COLO668 (cell line): ENCODE data around the gene GPR39.

Experiments used
- DNase-seq: peaks from one replicate; lab custom pipeline; 2025; ENCODE audit not compliant: unreplicated experiment; lab: John Stamatoyannopoulos, UW

The GPR39 gene

GRCh38 chr2:132412021-132412420, 4.6 kb upstream of the GPR39 start:
- no peak for DNase-seq

DNA sequence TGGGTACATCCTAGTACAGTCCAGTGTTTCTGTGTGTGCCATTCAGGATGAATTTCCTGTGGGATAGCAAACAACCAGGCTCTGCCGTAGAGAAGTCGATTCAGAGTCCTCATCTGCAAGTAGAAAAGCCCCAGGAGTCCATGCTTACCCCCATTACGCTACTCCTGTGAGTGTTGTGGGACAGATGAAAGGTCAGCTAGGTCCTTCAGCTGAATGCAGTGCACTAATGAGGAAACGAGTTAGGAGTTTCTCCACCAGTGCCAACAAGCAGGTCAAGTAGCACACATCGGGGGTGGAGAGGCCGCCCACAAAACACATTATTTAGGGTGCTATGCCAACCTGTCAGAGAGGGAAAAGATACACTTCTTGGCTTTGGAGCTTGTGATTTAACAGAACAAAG, 2.5 kb upstream of the GPR39 start:
- no peak for DNase-seq

DNA sequence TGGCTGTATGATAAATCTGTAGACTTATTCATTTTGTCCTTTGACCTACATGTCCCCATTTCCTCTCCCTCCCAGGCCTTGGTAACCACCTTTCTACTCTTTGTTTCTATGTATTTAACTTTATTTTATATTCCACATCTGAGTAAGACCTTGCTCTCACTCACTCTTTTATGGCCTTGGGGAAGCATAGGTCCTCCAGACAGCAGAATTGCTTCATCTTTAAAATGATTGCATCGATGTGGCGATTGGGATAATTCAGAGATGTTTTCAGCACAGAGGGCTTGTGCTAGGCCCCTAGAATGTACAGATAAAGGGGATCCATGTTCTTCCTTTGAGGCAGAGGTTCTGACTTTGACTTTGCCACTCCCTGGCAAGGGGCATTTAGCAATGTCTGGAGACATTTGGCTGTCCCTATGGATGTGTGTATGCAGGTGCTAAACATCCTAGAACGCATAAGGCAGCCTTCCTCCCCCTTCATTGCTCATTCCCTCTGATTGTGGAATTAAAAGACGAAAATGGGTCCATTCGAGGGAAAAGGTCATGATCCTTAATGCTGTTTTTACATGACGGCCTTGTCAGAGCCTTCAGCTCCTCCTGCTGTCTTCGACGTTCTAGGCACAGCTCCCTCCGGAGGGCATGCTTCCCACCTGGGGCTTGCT, 1.2 kb upstream of the GPR39 start:
- DNase-seq: no peak

- peak; percentile 97 for DNase-seq
These were observed 486 bp upstream of the GPR39 start for GRCh38 chr2:132415915-132416722.

DNA sequence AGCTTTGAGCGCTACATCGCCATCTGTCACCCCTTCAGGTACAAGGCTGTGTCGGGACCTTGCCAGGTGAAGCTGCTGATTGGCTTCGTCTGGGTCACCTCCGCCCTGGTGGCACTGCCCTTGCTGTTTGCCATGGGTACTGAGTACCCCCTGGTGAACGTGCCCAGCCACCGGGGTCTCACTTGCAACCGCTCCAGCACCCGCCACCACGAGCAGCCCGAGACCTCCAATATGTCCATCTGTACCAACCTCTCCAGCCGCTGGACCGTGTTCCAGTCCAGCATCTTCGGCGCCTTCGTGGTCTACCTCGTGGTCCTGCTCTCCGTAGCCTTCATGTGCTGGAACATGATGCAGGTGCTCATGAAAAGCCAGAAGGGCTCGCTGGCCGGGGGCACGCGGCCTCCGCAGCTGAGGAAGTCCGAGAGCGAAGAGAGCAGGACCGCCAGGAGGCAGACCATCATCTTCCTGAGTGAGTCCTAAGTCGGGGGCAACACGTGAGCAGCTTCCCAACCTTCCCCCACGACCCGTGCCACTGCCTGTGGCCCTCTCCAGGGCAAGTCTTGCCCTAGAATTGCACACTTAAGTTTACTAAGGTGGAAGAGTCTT, 928 bp downstream of the GPR39 start:
- no peak for DNase-seq

GRCh38 chr2:132419235-132419634, 2.6 kb downstream of the GPR39 start:
- DNase-seq: no peak

GRCh38 chr2:132419941-132420340, 3.3 kb downstream of the GPR39 start:
- DNase-seq: no peak

DNA sequence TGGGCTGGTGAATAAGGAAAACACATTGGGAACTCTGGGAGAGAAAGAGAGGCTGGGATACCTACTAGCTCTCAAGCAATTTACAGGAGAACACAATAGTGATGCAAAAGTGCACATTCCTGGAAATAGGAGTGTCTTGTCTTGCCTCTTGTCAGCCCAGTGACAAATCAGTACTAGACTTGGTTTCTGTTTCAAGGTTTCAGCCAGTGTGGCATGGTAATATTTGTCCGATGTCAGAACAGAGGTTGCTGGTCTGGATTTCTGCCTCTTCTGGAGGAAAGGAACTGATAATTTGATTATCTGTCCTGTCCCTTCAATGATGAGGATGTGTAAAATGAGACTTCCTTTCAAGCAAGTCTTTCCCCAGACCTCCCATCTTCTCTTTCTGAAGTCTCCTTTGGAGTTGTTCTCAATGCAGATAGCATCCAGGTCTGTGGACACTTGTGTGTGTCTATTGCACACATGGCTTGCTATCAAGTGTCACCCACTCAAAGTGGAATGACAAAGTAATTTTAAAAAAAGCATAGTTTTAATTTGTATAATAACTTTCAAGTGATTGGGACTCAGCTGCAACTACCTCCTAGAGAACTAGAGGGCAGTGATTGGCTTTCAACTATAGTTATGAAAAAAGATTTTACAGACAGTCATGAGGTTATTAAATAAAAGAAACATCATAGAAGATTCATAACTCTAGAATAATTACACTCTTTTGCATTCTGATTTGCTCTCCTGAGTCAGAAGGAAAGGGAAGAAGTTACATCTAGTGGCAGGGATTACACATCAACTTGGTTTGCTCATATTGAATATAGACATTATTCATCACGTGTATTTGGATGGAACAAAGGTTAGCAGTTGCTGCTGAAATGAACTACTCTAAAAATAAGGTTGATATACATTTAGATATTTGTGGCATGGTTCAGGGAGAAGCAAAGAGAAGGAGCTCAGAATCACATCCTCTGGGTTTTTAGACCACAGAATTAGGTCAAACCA, 4.5 kb downstream of the GPR39 start:
- DNase-seq: no peak

DNA sequence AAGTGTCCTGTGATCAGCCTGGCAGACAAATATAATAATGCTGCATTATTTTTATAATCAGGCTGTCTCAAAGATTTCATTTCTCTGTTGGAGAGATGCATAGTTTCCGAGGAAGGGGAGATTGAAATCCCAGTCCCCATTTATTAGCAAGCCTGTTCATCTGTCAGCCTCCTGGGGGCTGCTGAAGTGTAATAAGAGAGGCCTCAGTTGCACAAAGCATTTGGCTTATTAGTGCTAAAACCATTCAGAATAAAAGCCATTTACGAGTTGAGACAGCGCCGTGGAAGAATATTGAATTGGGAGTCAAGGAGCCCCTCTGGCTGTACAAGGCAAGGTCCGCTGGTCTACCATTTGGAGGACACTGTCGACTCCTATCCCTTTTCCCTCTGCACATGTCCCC, 6.1 kb downstream of the GPR39 start:
- no peak for DNase-seq

DNA sequence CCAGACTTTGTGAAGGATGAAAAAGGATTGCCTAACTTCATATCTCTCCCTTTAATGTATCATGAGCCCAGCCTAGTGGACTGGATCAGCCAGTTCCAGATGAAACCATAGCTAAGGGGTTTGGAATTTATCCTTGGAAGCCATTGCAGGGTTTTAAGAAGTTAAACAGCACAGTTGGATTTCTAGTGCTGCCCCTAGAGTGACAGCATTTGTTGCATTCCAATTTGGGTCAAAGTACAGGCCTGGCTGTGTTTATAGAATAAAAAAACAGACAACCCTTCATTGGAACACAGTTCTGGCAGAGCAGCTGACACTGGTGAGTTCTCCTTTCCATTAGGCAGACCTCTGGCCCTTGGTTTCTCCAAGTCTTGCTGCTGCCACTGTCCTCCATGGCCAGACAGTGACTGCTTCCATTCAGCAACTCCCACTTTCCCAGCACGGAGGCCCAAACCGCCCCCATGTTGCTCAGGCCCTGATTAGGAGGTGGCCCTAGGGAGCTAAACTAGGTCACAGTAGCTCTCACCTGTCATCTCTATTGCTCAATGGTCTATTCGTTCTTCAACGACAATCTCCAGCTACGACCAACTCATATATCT, 8.0 kb downstream of the GPR39 start:
- no peak for DNase-seq

DNA sequence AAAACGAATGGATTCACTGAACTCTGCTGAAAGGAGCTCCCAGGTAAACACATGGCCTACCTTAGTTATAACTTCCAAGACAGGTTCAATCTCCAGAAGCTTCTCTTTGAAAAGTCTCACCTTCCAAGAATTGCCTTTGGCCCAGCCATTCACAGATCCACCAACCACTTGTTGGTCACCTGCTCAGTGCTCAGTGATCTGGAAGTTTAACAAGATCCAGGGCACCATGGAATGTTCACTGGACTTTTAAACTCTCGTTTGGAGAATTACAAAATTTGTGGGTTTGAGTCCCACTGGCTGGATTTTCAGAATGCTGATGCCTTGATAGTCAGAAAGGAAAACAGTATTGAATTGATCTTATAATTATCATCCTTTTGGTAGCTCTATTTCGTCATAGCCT, 9.4 kb downstream of the GPR39 start:
- no peak for DNase-seq

DNA sequence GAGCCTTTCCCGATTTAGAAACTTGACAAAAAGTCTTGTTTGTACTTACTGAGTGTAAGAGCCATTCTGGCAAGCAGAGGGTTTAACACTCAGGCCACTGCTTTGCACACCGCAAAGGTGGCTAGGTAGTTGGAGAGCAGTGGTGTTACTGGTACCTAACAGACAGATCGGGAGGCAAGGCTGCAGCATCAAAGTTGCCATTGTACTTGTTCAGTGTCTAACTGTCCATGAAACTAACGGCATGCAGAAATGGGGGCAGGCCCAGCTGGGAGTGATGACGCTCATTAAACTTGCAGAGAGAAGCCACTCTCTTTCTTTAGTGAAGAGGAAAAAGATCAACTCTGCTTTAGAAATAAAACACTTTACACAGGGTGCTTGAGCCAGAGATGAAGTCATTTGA, 10.1 kb downstream of the GPR39 start:
- no peak for DNase-seq

GRCh38 chr2:132429351-132429750, 12.7 kb downstream of the GPR39 start:
- DNase-seq: no peak

- DNase-seq: no peak
These were observed 13.5 kb downstream of the GPR39 start for GRCh38 chr2:132429941-132430573.

- no peak for DNase-seq
These were observed 14.3 kb downstream of the GPR39 start for GRCh38 chr2:132430895-132431294.

- DNase-seq: no peak
These were observed 21.5 kb downstream of the GPR39 start for GRCh38 chr2:132437852-132438669.

DNA sequence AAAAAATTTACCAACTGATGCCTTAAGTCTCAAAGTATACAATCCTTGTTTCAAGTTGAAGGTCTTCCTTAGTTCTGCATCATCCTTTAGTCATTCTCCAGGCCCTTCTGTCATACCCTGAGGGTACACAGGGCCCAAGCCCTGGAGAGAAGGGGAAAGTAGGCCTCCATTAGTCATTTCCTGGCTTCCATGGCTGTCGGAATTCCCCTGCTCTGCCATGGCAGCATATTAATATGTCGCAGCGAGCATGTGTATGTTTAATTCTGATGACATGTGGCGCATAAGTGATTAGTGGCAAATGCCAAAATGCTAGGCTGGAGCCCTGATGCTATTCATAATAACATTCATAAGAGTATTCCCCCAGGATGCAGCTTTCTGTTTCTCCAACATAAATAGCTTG, 22.1 kb downstream of the GPR39 start:
- DNase-seq: peak; percentile 28

DNA sequence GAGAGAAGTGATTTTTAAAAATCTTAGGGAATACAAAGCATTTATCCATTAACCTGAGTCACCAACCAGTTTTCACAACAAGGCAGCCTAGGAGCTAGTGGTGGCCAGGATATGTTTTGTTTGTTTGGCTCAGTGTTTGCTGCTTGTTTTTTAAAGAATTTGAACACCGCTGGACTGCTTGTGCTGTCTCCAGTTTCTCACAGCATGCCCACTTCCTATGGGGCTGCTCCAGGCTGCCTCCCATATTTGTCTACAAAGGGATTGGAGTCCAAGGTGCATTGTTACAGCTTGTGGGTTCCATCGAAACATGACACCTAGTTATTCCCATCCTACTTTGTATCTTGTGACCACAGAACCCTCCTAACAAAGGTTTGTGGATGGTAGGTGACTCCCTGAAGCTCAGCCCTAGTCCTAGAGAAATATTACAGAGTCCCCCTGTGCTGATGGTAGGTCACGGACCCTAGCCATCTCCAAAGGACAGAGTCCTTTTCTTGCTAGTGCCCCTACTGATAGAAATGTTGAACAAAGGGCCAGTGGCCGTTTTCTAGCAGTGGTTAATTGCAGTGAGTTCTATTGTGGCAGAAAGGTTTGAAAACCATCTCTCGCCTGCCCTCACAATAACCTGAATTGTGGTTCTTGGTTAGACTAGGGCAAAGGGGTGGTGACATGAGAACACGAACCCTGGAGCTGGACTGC, 23.2 kb downstream of the GPR39 start:
- DNase-seq: peak; percentile 69

DNA sequence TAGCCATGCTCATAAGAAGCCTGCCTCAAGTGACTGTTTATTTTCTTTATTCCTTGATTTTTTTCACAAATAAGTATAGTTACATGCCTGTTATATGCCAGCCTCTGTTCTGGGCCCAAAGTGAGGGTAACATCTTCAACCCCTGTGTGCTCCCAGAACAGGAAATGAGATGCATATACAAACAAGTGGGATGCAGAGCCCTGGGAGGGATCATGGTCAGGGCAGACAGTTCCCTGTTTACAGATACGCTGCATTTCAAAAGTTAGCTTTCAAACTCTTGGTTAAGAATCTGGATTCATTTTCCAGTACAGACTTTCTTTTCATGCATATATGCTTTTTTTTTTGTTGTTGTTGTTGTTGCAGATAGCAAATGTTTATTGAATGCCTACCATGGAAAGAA, 24.4 kb downstream of the GPR39 start:
- no peak for DNase-seq
